ENCODE results near the gene PDE3A.

DNA sequence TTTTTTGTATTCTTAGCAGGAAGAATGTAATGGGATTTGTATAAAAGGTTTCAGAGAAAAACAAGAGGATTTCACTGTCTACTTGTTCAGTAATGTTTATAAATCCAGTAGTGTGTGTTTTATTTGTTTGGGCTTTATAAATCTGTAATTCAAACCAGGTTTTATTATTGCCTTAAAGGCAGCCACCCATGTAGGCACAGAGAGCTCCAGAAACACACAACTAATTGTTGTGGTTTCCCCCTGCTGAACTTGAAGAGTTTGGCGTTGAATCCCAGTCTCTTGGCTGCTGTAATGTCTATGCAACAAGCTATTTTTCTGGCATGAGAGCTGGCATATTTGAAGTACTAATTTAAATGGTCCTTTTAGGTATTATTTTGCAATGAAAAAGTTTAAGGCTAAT lies 263.4 kb downstream of the PDE3A start:
- TF ChIP-seq, protein P1, sequence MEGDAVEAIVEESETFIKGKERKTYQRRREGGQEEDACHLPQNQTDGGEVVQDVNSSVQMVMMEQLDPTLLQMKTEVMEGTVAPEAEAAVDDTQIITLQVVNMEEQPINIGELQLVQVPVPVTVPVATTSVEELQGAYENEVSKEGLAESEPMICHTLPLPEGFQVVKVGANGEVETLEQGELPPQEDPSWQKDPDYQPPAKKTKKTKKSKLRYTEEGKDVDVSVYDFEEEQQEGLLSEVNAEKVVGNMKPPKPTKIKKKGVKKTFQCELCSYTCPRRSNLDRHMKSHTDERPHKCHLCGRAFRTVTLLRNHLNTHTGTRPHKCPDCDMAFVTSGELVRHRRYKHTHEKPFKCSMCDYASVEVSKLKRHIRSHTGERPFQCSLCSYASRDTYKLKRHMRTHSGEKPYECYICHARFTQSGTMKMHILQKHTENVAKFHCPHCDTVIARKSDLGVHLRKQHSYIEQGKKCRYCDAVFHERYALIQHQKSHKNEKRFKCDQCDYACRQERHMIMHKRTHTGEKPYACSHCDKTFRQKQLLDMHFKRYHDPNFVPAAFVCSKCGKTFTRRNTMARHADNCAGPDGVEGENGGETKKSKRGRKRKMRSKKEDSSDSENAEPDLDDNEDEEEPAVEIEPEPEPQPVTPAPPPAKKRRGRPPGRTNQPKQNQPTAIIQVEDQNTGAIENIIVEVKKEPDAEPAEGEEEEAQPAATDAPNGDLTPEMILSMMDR (IDR thresholded peaks at IDR 0.05) = no peak
- no peak for TF ChIP-seq POLR2A (IDR thresholded peaks at IDR 0.05)
